ENCODE data around the gene MIX23.

Gene MIX23

GRCh38 chr3:122316368-122316767 is 66.7 kb downstream of the MIX23 start:
- no peak overlapping the region for H3K4me3 ChIP-seq (ENCODE audit: low read depth, low read length)
- no peak for TF ChIP-seq CTCF (conservative IDR thresholded peaks at IDR 0.05; ENCODE audit: low read depth, low read length)
- DNase-seq (ENCODE audit: low read depth) = no peak

GRCh38 chr3:122315619-122316018 is 67.4 kb downstream of the MIX23 start:
- H3K4me3 ChIP-seq (ENCODE audit: low read depth, low read length) = no peak overlapping the region
- no peak for DNase-seq (ENCODE audit: low read depth)
- TF ChIP-seq CTCF (conservative IDR thresholded peaks at IDR 0.05; ENCODE audit: low read depth, low read length) = no peak

GRCh38 chr3:122314228-122314876 is 68.7 kb downstream of the MIX23 start:
- TF ChIP-seq CTCF (conservative IDR thresholded peaks at IDR 0.05; ENCODE audit: low read depth, low read length) = no peak
- no peak for DNase-seq (ENCODE audit: low read depth)

GRCh38 chr3:122313281-122313680 is 69.8 kb downstream of the MIX23 start:
- DNase-seq (ENCODE audit: low read depth) = no peak
- H3K4me3 ChIP-seq (ENCODE audit: low read depth, low read length) = no peak overlapping the region
- TF ChIP-seq CTCF (conservative IDR thresholded peaks at IDR 0.05; ENCODE audit: low read depth, low read length) = no peak

More at GRCh38 chr3:122314228-122314876, 68.7 kb downstream of the MIX23 start:
- H3K4me3 ChIP-seq (ENCODE audit: low read depth, low read length) = no peak overlapping the region

- DNase-seq (ENCODE audit: low read depth) = no peak
- no peak for TF ChIP-seq CTCF (conservative IDR thresholded peaks at IDR 0.05; ENCODE audit: low read depth, low read length)
- no peak overlapping the region for H3K4me3 ChIP-seq (ENCODE audit: low read depth, low read length)
These were observed 70.2 kb downstream of the MIX23 start for GRCh38 chr3:122312826-122313225.

- no peak overlapping the region for H3K4me3 ChIP-seq (ENCODE audit: low read depth, low read length)
- DNase-seq (ENCODE audit: low read depth) = no peak
- no peak for TF ChIP-seq CTCF (conservative IDR thresholded peaks at IDR 0.05; ENCODE audit: low read depth, low read length)
These were observed 72.7 kb downstream of the MIX23 start for GRCh38 chr3:122310361-122310760.
